Activated CD8-positive, alpha-beta memory T cell treated with anti-CD3 and anti-CD28 coated beads, Interleukin-2, amount 10 ng/mL, durations not matched to agents 7 days and 5 days (primary cell): ENCODE results near the gene SHOC2. TPM values are rescaled to one million over a fixed set of nuclear protein-coding genes. Genes with fewer than 3 reads are reported as not detected.

Experiments used
- ATAC-seq: fragments of 150-1000 bp; cut with Tn5 transposase; one replicate; pipeline ENCODE4 v1.10.0; 2021; ENCODE audit warnings: moderate library complexity
- CTCF ChIA-PET: fragments of 350-600 bp; sonication (Branson Sonifier 250); formaldehyde crosslinking; loops from one replicate; lab custom pipeline; 2021; ENCODE audit warnings: antibody characterized with exemption; lab: Charles Lee
- DNase-seq: peaks from one replicate; pipeline ENCODE4 v3.0.0-alpha.2; 2020
- H3K27ac Mint-ChIP-seq: one replicate; pipeline ENCODE4 v1.8.0; 2021; ENCODE audit warnings: mild to moderate bottlenecking, mixed read lengths
- H3K27me3 Mint-ChIP-seq: one replicate; pipeline ENCODE4 v1.8.0; 2021; ENCODE audit warnings: mixed read lengths
- H3K36me3 Mint-ChIP-seq: one replicate; pipeline ENCODE4 v1.8.0; 2021; ENCODE audit warnings: mild to moderate bottlenecking, mixed read lengths
- H3K4me1 Mint-ChIP-seq: one replicate; pipeline ENCODE4 v1.8.0; 2021; ENCODE audit warnings: mixed read lengths
- H3K4me3 Mint-ChIP-seq: one replicate; pipeline ENCODE4 v1.8.0; 2021; ENCODE audit warnings: mild to moderate bottlenecking, moderate library complexity, mixed read lengths
- H3K9me3 Mint-ChIP-seq: one replicate; pipeline ENCODE4 v1.8.0; 2022; ENCODE audit warnings: low read depth, mixed read lengths
- total RNA-seq, 2 experiments: library from RNA; stranded (reverse); gene quantifications; one replicate each; pipeline ENCODE4 v1.2.3, GENCODE V29; 2021

Gene SHOC2
- total RNA-seq, 2 experiments from 2014 or later, result 39.3 to 43.2 TPM

- H3K36me3 Mint-ChIP-seq, result peaks cover 52% of the 10 kb centered on the region
Observed at GRCh38 chr10:110883924-110884323, 35.5 kb upstream of the SHOC2 start.

DNA sequence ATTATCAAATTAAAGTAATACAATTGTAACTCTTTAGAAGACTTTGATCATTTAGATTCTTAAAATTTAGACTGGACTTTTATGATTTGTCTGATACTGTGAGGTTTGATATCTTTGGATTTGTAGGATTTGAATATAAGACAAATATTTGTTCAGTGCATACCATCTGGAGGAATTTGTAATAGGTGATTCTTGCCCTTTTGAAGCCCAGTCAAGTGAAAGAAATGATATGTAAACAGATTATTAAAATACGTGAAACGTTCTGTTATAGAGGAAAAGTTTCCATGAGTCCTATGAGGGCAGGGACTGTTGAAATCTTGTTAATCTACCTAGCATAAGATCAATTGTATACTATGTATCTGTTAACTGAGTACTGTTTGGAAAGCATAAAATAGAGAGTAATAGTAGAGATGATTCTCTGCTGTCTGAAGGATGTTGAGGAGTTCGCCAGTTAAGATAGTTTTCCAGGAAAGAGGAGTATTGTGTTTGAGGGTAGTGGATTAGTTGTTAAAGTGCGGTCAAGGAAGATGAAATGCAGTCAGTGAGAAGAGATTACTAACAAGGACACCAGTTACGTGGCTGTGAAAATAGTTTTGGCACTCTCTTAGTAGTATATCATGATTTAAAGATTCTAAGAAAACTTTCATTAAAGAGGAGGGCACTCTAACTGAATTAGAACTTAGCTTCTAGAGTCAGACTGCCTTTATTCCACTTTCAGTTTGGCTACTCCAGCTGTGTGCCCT lies 33.3 kb upstream of the SHOC2 start:
- CTCF ChIA-PET, result interaction anchor here (1.2 to 2.6 kb wide), 5 partner anchors 11 to 82 kb away, joined by 3 to 15 read pairs (median 8); no protein-coding TSS in a partner anchor
- H3K4me1 Mint-ChIP-seq, result peaks cover 45% of the 10 kb centered on the region
- DNase-seq (no peak), ATAC-seq (peak; percentile 29)
- H3K27me3 Mint-ChIP-seq, result no peaks in the 10 kb centered on the region
- H3K9me3 Mint-ChIP-seq, result no peaks in the 10 kb centered on the region
- H3K27ac Mint-ChIP-seq, result peak overlapping the region; percentile 62
- peaks cover 56% of the 10 kb centered on the region for H3K36me3 Mint-ChIP-seq
- peak overlapping the region; percentile 50 for H3K4me3 Mint-ChIP-seq

More at GRCh38 chr10:110883924-110884323, 35.5 kb upstream of the SHOC2 start:
- Mint-ChIP-seq H3K4me1 (peaks cover 59% of the 10 kb centered on the region), H3K27me3 (no peaks in the 10 kb centered on the region), H3K27ac (peak overlapping the region; percentile 83), H3K4me3 (peak overlapping the region; percentile 73), H3K9me3 (no peaks in the 10 kb centered on the region)
- peak; percentile 67 for ATAC-seq
- no peak for DNase-seq
- CTCF ChIA-PET, result interaction anchor here (1.1 to 2.5 kb wide), 3 partner anchors 16 to 81 kb away, joined by 3 to 16 read pairs (median 3); no protein-coding TSS in a partner anchor

DNA sequence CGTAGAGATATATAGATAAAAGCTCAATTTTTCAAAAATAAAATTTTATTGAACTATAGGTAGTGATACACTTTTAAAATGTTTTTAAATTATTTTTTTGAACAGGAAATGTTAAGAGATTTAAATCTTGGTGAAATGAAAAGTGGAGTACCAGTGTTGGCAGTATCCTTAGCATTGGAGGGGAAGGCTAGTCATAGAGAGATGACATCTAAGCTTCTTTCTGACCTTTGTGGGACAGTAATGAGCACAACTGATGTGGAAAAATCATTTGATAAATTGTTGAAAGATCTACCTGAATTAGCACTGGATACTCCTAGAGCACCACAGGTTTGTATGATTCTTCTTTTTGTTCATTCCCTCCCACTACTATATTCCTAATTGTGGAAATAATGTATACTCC lies 31.8 kb upstream of the SHOC2 start:
- peaks cover 52% of the 10 kb centered on the region for H3K36me3 Mint-ChIP-seq
- H3K27me3 Mint-ChIP-seq, result no peaks in the 10 kb centered on the region
- ATAC-seq (no peak), DNase-seq (no peak)
- peaks cover 39% of the 10 kb centered on the region for H3K4me1 Mint-ChIP-seq
- H3K27ac Mint-ChIP-seq, result peak overlapping the region; percentile 44
- no peaks in the 10 kb centered on the region for H3K9me3 Mint-ChIP-seq
- CTCF ChIA-PET, result interaction anchor here (1.2 to 2.6 kb wide), 6 partner anchors 9 to 277 kb away, joined by 3 to 15 read pairs (median 6); no protein-coding TSS in a partner anchor
- H3K4me3 Mint-ChIP-seq, result no peak overlapping the region

DNA sequence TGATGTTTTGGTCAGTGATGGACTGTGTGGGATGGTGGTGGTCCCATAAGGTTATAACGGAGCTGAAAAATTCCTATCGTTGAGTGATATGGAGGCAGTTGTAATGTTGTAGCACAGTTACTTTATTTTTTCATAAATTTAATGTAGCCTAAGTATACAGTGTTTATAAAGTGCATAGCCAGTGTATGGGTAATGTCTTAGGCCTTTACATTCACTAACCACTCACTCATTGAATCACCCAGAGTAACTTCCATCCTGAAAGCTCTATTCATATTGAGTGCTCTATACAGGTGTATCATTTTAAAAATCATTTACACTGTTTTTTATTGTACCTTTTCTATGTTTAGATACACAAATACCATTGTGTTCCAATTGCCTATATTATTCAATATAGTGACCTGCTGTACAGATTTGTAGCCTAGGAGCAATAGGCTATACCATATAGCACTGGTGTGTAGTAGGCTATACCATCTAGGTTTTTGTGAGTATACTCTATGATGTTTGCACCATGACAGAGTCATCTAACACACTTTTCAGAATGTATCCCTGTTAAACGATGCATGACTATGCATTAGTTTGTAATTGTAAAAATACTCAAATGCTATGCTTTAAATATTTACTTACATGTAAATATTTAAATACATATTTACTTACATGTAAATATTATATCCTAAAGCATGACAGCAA lies 26.7 kb upstream of the SHOC2 start:
- Mint-ChIP-seq H3K27me3 (no peaks in the 10 kb centered on the region), H3K4me3 (no peak overlapping the region), H3K27ac (no peak overlapping the region), H3K36me3 (peaks cover 47% of the 10 kb centered on the region), H3K4me1 (peaks cover 16% of the 10 kb centered on the region), H3K9me3 (no peaks in the 10 kb centered on the region)
- ATAC-seq (no peak), DNase-seq (no peak)
- CTCF ChIA-PET, result interaction anchor here (1.1 to 3.1 kb wide), 10 partner anchors 10 to 282 kb away, joined by 3 to 28 read pairs (median 4); no protein-coding TSS in a partner anchor

DNA sequence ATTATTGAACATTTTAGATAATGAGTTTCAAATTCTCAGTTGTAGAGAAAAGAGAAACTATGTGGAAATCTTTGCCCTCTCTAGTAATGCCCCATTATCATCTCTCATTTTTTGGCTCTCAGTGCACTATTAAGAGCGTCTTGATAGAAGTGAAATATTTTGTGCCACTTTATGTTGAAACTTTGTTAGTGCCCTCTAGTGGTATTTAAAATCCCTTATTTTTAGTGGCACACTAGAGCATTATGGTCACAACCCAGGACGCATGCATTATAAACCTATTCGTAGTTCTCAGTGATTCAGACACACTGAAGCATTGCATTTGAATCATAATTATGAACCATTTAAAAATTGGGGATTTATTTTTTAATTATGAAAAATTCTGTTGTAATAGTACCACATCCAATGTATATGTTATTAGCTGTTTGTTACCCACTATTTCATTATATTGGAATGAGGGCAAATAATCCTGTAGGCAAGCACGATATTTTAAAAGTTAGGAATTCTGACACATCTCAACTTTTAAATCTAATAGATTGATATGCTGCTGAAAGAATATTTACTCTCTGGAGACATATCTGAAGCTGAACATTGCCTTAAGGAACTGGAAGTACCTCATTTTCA lies 25.7 kb upstream of the SHOC2 start:
- peak; percentile 85 for ATAC-seq
- Mint-ChIP-seq H3K36me3 (peaks cover 50% of the 10 kb centered on the region), H3K4me3 (no peak overlapping the region), H3K9me3 (no peaks in the 10 kb centered on the region), H3K27me3 (no peaks in the 10 kb centered on the region), H3K4me1 (peaks cover 14% of the 10 kb centered on the region), H3K27ac (no peak overlapping the region)
- DNase-seq, result no peak
- CTCF ChIA-PET, result interaction anchor here (0.8 to 3.1 kb wide), 18 partner anchors 9 to 283 kb away, joined by 3 to 28 read pairs (median 4); partner anchors contain the start of gene PDCD4

- Mint-ChIP-seq H3K4me1 (peaks cover 21% of the 10 kb centered on the region), H3K27me3 (no peaks in the 10 kb centered on the region), H3K27ac (no peak overlapping the region), H3K4me3 (no peak overlapping the region), H3K9me3 (no peaks in the 10 kb centered on the region), H3K36me3 (peaks cover 51% of the 10 kb centered on the region)
- CTCF ChIA-PET, result interaction anchor here (0.7 to 4.1 kb wide), 11 partner anchors 10 to 152 kb away, joined by 3 to 23 read pairs (median 3); partner anchors contain the start of genes BBIP1 and SHOC2
- no peak for ATAC-seq
- DNase-seq, result no peak
Observed at GRCh38 chr10:110897184-110897583, 22.2 kb upstream of the SHOC2 start.

GRCh38 chr10:110898391-110898790 lies 21.0 kb upstream of the SHOC2 start:
- no peak overlapping the region for H3K27ac Mint-ChIP-seq
- H3K27me3 Mint-ChIP-seq, result no peaks in the 10 kb centered on the region
- CTCF ChIA-PET, result interaction anchor here (0.7 to 4.1 kb wide), 4 partner anchors 12 to 373 kb away, joined by 3 to 19 read pairs (median 9); partner anchors contain the start of genes BBIP1 and SHOC2
- H3K4me1 Mint-ChIP-seq, result peaks cover 32% of the 10 kb centered on the region
- H3K9me3 Mint-ChIP-seq, result no peaks in the 10 kb centered on the region
- ATAC-seq, result no peak
- peaks cover 53% of the 10 kb centered on the region for H3K36me3 Mint-ChIP-seq
- DNase-seq, result no peak
- no peak overlapping the region for H3K4me3 Mint-ChIP-seq

GRCh38 chr10:110900983-110901382 lies 18.4 kb upstream of the SHOC2 start:
- Mint-ChIP-seq H3K4me1 (peaks cover 26% of the 10 kb centered on the region), H3K4me3 (no peak overlapping the region), H3K36me3 (peaks cover 46% of the 10 kb centered on the region), H3K27ac (no peak overlapping the region), H3K27me3 (no peaks in the 10 kb centered on the region), H3K9me3 (no peaks in the 10 kb centered on the region)
- ATAC-seq (no peak), DNase-seq (no peak)
- CTCF ChIA-PET, result interaction anchor here (0.9 to 1.9 kb wide), 4 partner anchors 11 to 229 kb away, joined by 3 to 5 read pairs (median 4); no protein-coding TSS in a partner anchor

DNA sequence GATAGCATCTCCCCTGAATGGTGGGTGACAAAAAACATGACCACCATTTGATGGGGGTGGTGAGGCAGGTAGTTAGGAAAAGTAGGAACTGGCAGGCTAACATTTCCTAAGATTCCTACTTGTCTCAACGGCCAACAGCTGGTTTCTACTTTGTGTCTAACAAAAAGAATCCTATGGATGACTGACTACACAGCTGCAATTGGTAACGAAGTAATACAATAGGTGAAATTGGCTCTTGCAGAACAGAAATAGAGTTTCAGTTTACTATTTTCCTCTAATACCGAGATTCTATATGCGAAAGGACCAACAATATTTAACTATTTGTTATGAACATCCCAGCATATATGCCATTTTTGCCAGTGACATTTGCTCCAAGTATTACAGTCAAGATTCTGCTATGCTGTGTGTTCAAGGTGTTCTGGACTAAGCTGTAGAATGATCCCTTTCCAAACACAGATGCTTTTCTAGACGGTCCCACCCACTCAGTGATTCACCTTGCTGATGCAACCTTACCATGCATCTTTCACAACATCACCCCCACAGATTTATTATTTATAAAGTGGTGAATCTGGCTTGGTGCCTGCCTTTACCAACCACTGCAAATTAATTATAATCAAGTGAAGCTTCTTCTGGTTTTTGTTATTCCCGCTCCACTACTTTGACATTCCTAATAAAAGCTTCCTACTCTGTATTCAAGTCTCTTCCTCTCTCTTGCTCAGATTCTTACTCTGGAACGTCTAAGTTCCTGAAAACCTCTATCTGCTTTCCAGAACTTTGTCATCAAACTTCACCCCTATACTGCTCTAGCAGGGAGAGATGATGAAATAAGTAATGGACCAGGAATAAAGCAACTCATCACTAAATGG lies 17.2 kb upstream of the SHOC2 start:
- Mint-ChIP-seq H3K27ac (no peak overlapping the region), H3K36me3 (peaks cover 40% of the 10 kb centered on the region), H3K4me1 (peaks cover 26% of the 10 kb centered on the region), H3K27me3 (no peaks in the 10 kb centered on the region), H3K4me3 (no peak overlapping the region), H3K9me3 (no peaks in the 10 kb centered on the region)
- CTCF ChIA-PET, result interaction anchor here (0.7 to 3.5 kb wide), 8 partner anchors 9 to 156 kb away, joined by 3 to 15 read pairs (median 4); partner anchors contain the start of genes BBIP1 and SHOC2
- ATAC-seq (peak; percentile 45), DNase-seq (no peak)

DNA sequence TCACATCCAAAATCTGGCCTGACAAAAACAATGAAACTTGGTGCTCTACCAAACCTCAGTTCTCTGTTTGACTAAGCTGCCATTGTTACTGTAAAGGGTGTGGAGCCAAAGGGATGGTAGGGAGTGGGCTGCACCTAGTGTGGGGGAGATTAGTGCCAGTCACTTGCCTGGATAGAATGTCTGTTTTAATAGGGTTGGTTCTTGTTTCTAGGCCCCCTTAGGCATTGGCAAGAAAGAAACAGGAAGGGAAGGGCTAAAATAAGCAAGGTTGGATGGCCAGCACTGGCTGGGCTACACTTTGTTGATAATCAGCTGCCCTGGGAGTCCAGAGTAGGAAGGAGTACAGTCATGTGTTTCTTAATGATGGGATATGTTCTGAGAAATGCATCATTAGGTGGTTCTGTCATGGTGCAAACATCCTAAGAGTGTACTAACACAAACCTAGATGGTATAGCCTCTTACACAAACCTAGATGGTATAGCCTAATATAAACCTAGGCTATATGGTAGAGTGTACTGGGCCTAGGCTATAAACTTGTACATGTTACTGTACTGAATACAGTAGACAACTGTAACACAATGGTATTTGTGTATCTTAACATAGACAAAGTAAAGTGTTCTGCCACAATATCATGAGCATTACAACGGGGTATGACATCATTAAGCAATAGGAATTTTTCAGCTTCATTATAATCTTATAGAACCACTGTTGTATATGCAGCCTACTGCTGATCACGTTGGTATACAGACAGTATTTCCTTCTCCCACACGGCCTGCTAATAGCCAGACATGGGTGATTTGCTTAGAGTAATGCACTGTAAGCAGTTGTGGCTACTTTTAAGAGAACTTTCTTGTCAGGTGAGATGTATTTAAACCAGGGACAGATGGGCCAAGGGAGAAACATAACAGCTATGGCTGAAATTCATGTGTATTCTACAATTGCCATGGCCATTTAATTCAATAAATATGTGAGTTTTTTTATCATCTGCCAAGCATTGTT lies 15.8 kb upstream of the SHOC2 start:
- CTCF ChIA-PET, result interaction anchor here (0.9 to 3.5 kb wide), 2 partner anchors 15 to 100 kb away, joined by 3 to 15 read pairs; partner anchors contain the start of genes BBIP1 and SHOC2
- Mint-ChIP-seq H3K9me3 (no peaks in the 10 kb centered on the region), H3K36me3 (peaks cover 32% of the 10 kb centered on the region), H3K4me3 (no peak overlapping the region), H3K27ac (peak overlapping the region; percentile 45), H3K27me3 (no peaks in the 10 kb centered on the region), H3K4me1 (peaks cover 26% of the 10 kb centered on the region)
- no peak for DNase-seq
- ATAC-seq, result peak; percentile 69

DNA sequence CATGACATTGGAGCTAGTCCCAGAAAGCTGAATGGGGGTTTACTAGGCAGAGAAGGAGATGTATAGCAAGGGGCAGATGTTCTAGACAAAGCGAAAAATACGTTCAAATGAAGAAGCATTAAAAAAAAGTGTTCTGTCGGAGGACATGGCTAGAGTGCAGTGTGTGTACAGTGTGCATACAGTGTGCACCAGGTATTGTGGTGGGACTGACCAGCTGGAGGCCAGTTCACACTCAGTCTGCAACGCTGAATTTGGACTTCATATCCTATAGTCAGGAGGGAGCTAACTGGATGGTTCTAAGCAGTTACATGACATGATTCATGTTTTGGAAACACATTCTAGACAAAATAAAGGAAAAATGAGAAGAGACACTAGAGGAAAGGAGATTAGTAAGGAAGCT lies 9.3 kb upstream of the SHOC2 start:
- H3K4me1 Mint-ChIP-seq, result no peaks in the 10 kb centered on the region
- H3K36me3 Mint-ChIP-seq, result peaks cover 9% of the 10 kb centered on the region
- no peak for ATAC-seq
- no peaks in the 10 kb centered on the region for H3K27me3 Mint-ChIP-seq
- CTCF ChIA-PET, result interaction anchor here (0.8 to 1.6 kb wide), 3 partner anchors 9 to 136 kb away, joined by 3 to 5 read pairs (median 3); partner anchors contain the start of genes BBIP1 and SHOC2
- no peak for DNase-seq
- H3K4me3 Mint-ChIP-seq, result no peak overlapping the region
- H3K9me3 Mint-ChIP-seq, result no peaks in the 10 kb centered on the region
- no peak overlapping the region for H3K27ac Mint-ChIP-seq
